ENCODE results near the gene KCNF1.

DNA sequence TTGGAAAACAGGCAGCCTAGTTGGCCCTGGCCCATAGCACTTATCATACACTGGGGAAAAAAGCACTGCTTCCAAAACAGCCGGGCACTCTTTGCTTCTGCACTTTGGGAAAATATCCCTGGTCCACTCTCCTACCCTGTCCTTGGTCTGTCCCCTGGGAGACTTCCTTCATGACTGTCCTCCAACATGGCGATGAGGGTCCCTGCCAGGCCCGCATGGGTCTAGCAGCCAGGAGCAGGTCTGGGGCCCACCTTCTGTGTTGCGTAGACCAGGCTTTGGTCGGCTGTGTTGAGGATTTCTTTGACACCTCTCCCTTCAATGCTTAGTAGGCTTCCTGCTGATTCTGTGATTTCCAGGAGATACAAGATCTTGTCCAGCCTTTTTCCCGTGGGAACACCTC, 12.2 kb downstream of the KCNF1 start:
- TF ChIP-seq POLR2A (IDR thresholded peaks at IDR 0.05; ENCODE audit: low read depth, low read length) (no peak), POLR2AphosphoS5 (IDR thresholded peaks at IDR 0.05; ENCODE audit: low read depth, low read length) (no peak), PAX5 (IDR thresholded peaks at IDR 0.05; ENCODE audit: insufficient read depth, low read length, severe bottlenecking) (no peak)
